HG03280 (cell line): Measurements from ENCODE around the gene SH2D2A.

ENCODE experiments used
- ATAC-seq: cut with Tn5 transposase; IDR thresholded peaks from one replicate; pipeline ENCODE4 v1.9.1; 2021; ENCODE audit warnings: mild to moderate bottlenecking, moderate library complexity; ENCODE audit not compliant: unreplicated experiment

SH2D2A gene

DNA sequence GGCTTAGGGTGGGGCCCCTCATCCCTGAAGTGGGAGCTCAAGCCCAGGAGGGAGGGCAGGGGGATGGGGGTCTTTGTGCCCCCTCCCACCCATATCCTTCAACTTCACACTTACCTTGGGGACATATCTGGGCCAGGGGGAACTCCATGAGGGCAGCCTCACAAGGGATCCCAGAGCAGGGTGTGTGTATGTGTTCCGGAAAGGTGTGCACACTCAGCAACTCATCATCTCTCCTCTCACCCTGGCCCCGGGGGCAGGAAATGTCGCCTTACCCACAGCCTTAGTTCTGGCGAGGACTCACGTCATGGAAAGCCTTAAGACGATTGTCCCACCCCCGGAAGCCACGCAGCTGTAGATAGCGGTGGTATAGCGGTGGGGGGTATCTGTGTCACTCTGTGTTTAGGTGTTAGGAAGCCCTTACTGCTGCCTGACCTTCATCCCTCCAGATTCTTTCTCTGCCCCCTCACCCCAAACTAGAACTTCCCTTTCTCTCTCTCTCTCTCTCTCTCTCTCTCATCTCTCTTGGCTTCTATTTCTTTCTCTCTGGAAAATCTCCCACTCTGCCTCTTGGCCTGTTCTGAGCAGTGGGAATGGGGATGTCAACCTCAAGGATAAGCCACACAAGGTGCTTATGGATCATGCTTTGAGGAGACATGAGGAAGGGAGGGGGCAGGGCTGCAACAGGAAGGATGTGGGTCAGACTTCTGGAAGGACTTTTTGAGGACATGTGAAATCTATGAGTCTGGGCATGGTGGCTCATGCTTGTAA is at the start of gene SH2D2A:
TSS of gene SH2D2A (minus strand) at position 288 of the 768 bp plus-strand sequence. CDS start at position 148, 140 bp downstream.
- ATAC-seq = peak; percentile 76

DNA sequence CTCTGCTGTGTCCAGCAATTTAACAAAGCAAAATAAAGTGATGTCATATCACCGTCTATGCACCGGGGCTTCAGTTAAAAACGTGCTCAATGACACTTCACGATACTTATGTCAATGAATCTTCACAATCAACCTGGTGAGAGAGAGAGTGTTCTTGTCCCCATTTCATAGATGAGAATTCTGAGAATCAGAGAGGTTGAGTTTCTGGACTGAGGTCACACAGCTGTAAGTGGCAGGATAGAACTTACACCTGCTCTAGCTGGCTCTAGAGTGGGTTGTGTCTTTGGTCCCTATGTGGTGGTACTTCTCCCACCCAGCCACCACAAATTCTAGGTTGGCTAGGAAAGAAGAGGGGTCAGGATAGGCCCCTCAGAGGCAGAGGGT is 49.2 kb upstream of the SH2D2A start:
- ATAC-seq = no peak

DNA sequence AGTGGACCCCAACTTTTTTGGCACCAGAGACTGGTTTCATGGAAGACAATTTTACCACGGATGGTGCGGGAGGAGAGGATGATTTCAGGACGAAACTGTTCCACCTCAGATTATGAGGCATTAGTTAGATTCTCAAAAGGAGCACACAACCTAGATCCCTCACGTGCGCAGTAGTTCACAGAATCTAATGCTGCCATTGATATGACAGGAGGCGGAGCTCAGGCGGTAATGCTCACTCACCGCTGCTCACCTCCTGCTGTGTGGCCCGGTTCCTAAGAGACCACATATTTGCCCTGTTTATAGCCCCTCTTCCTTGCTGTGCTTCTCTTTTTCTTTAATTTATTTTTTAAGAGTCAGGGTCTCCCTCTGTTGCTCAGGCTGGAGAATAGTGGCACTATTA is 48.6 kb upstream of the SH2D2A start:
- ATAC-seq = no peak

DNA sequence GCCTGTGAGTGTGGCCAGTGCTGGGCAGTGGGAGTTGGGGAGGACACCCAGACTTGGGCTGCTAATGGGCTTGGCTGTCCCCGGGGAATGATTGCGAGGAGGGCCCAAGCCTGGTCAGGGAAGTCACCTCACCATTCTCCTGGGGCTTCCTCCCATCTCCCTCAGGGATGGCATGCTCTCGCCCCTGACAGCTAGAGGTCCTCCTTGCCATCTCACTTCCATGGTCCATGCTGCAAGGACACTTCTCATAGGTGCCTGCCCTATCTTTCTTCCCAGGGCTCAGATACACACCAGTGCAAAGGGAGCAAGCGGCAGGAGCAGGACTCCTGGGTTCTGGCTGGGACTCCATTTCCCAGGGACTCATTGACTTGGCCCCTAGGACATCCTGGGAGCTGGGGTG is 48.1 kb upstream of the SH2D2A start:
- no peak for ATAC-seq

DNA sequence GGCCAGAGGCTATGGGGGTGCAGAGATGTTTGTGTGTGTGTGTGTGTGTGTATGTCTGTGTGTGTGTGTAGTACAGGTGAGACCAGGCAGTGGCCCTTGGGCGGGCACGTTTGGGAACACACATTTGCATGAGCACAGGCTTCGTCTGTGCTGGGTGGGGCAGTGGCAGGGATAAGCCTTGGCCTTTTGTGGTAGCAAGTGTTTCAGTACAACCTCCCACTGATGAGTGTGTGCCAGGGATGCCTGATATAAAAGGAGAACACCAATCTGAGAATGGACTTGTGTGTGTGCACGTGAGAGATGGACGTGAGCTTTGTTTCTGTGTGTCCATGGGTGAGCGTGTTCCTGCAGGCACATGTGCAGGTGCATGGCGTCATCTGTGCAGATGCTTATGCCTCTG is 47.0 kb upstream of the SH2D2A start:
- no peak for ATAC-seq

DNA sequence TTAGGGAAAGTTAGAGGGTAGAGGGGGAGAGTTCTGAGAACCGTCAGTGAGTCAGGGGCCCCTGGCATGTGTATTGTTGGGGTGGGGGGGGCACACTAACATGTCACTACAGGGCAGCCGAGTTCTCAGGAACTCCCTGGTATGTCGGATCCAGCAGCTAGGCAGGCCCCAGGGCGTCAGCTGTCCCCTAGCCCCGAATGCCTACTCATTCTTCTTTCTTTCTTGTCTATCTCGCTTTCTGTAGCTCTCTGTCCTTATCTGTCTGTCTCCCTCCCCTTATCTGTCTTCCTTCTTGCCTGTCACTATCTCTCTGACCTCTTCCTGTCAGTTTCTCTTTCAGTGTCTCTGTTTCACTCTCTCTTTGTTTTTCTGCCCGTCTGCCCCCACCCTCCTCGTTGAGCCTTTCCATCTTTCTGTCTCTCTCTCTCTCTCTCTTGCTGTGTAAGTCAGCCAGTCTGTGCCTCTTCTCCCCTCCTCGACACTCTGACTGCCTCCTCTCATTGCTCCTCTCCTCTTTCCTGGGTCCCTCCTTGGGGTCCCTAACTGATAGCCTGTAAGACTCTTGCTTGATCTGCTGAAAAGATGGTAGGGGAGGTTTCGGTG is 46.5 kb upstream of the SH2D2A start:
- no peak for ATAC-seq

DNA sequence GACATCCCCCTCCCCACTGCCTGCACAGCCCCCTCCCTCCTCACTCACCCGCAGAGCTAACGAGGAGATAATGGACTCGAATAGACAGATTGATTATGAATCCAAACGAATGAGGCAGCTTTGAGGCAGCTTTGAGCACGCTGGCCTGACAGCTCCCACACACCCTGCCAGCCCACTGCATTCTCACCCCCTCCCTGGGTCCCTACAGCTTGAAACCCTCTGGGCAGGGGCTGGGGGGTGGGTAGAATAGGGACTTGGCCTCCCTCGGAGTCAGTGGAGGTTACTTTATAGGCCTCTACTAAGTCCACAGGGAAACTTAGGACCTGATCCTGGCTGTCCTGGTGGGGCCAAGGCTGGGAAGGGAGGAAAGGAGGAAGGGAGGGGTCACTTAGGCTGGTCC is 45.9 kb upstream of the SH2D2A start:
- no peak for ATAC-seq

DNA sequence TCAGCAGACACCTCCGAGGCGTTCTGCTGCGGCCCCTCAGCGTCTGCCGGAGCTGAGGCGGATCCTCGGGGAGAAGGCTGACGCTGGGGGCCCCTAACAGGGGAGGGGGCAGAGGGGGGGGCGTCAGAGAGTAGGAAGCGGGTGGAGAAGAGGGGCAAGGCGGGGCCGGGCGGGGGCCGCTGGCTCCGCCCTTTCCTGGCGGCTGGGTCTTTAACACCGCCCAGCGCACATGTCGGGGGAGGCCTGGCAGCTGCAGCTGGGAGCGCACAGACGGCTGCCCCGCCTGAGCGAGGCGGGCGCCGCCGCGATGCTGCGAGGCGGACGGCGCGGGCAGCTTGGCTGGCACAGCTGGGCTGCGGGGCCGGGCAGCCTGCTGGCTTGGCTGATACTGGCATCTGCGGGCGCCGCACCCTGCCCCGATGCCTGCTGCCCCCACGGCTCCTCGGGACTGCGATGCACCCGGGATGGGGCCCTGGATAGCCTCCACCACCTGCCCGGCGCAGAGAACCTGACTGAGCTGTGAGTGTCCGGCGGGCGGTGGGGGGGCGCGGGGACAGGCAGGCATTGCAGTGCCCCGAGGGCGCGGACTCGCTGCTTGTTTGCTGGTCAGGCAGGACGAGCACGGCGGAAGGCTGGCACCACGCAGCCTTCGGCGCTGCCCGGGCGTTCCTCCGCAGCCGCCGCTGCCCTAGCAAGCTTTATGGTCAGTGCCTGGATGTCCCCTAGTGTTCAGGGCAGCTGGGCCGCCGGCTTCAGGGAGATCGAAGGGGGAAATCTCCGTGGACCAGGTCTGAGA is 44.2 kb upstream of the SH2D2A start, which contains the start of gene NTRK1:
TSS of gene NTRK1 (plus strand) at position 238 of the 796 bp plus-strand sequence. CDS start at position 308, 70 bp downstream.
- no peak for ATAC-seq

DNA sequence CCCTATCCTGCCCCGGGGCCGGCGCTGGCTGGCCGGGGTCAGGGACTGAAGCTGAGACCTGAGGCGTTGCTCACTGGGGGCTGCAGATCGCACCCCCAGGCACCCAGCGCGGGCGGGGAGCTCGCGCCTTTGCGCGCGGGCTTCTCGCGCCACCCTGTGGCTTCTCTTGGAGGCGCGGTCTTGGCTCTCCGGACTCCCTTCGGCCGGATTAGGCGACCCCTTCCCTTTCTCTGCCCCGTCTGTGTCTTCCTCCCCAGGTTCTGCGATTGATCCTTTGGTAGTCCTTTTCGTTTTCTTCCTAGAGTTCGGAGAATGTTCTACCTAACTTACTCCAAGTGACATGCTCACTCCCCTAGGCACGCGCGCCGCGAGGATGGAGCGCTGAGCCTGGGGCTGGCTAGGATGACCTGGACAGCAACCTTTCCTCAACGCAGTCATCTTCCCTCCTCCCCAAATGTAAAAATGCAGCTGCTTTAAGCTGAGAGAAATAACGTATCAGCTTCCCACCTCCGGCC is 43.5 kb upstream of the SH2D2A start:
- no peak for ATAC-seq

DNA sequence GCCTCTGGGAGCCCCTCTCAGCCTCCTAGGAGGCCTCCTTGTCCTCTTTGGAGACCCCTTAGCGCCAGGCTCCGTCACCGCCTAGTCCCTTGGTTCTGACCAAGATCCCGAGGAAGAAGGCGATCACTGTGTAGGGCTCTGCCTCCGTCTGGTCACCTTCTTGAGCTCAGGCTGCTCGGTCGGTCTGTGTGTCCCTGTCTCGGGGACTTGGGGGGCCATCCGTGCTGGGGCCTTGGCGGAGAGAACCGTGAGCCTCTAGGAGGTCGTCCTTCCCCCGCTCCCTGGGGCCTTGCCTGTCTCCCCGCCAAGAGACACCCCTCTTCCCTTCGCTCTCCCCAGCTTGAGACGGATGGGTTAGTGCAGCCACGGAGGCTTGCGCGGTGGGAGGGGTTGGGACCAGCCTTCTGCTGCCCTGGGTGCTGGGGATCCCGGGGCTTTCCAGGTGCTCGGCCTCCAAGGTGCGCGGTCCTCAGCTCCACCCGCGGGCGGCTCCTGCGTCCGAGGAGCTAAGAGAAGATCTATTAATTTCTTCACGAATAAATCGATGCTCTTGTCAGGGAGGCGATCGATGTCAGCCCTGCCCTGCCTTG is 43.0 kb upstream of the SH2D2A start:
- no peak for ATAC-seq

DNA sequence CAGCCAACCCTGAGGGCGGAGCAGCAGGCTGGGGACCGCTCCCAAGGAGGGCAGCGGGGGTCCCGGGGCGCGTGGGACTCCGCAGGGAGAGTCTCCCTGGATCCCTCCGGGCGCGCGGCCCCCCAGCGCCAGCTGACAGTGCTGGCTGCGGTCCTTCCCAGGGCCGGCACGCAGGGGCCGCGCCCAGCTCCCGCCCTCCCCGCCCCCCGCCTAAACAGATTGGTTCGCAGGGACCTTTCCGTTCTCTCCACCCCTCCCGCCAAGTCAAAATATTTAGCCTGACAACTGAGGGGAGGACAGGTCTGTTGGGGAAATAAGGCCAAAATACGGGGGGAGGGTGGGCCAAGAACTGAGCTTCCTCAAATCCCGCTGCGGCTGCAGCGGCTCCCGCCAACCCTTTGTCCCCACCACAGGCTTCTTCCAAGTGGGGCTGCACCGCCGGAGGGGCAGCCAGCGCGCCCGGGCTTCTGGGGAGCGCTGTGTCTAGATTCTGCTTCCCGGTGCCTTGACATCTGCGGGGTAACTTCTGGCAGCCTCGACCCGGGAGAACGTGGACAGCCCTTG is 42.4 kb upstream of the SH2D2A start, which contains the start of gene INSRR:
TSS of gene INSRR (minus strand) at position 159 of the 564 bp plus-strand sequence. CDS start 496 bp downstream, outside the sequence.
- ATAC-seq = no peak

DNA sequence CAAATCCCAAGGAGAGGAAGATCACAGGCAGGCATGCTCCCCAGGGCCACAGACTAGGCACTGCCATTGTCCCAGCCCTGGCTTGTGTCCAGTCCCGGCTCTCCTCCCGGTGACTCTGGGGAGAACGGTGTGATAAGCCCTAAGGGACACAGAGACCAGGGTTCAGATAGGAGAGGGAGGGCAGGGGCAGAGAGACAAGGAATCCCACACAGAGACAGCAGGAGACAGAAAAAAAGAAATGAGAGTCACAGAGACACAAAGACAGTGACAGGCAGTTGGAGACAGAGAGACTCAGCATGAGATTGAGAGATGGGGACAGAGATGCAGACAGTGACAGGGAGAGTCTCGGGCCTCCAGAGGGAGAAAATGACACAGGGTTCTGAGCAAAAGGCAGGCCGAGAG is 41.9 kb upstream of the SH2D2A start:
- no peak for ATAC-seq

DNA sequence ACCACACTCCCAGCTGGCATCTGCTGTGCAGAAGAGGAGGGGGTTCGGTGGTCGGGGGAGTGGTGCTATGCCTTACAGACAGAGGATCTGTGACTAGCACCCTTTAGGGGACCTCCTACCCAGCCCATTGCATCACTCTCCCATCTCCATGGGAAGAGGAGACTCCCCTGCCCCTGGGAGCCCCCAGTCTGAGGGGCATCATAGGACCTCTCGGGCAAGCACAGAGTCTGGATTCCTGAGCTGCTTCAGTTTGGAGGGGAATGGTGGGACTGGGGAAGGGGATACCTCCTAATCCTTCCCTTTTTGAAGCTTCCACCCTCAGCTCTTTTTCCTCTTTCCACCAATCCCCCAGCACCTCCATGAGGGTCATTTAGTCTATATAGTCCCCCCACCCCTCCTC is 40.9 kb upstream of the SH2D2A start:
- no peak for ATAC-seq

DNA sequence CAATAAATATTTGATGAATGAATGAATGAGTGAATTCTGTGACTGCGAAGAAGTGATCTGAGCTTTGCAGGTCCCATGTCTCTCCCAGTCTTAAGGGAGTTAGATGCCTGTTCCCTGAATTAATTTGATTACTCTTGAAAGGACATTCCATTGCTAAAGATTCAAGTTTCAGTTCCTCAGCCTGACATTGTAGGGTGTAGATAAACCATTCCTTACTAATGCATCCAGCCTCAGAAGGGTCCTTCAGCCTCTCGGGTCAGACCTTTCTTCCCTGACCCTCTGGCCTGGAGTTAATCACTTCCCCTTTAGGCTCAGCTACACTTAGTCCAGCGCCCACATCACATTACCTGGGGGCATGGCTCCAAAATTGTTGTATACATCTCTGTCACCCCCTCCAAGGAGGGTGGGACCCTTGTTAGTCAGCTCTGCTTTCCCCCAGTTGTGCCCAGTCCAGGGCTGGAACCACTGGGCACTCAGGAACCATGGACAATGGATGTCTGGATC is 39.7 kb upstream of the SH2D2A start:
- no peak for ATAC-seq

DNA sequence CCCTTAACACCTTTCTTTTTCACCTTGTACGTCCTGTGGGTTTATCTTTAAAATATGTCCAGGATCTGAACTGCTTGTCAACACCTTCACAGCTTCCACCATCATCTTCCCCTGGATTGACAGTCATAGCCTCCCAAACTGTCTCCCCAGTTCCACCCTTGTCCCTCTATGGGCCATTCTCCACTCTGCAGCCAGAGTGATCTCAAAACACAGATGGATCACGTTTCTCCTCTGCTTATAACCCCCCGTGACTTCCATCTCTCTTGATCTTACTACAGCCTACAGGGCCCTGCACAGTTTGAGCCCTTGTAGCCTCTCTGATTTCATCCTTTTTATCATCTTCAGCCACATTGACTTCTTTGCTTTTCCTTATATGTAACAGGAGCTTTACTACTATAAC is 38.0 kb upstream of the SH2D2A start:
- no peak for ATAC-seq

DNA sequence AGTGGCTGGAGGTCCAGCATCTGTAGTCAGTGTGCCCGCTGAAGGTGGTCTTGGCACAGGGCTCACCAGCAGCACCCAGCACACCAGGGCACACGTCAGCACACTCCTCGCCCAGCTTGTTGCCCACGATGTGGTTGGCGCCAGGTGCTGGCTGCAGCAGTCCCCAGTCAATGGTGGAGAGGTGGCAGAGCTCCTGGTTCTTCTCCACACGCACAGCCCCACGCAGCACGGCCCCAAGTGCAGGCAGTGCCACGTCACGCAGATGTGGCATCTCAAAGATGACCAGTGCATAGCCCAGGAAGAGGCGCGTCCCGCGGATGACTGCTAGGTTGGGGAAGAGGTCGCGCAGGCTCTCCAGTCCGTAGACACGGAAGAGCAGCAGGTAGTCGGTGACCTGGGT is 37.1 kb upstream of the SH2D2A start:
- ATAC-seq = no peak

DNA sequence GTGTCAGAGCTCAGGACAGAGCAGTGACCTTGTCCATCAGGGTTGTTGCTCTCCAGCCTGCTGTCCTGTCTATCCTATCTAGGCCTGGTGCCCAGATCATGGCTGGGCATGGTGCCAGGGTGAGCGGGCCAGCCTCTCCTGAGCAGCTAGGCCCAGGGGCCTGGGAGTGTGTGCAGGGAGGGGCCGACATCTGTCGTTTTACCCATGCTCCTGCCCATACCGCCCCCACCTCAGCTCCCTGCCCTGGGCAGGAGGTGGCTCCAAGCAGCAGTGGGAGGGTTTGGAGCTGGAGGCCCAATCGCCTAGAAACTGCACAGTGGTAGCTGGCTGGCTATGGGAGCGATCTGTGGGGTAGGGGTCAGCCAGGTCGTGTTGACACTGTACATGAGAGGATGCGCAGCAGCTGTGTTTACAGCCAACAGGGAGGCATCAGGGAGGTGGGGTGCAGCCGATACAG is 35.8 kb upstream of the SH2D2A start:
- no peak for ATAC-seq

DNA sequence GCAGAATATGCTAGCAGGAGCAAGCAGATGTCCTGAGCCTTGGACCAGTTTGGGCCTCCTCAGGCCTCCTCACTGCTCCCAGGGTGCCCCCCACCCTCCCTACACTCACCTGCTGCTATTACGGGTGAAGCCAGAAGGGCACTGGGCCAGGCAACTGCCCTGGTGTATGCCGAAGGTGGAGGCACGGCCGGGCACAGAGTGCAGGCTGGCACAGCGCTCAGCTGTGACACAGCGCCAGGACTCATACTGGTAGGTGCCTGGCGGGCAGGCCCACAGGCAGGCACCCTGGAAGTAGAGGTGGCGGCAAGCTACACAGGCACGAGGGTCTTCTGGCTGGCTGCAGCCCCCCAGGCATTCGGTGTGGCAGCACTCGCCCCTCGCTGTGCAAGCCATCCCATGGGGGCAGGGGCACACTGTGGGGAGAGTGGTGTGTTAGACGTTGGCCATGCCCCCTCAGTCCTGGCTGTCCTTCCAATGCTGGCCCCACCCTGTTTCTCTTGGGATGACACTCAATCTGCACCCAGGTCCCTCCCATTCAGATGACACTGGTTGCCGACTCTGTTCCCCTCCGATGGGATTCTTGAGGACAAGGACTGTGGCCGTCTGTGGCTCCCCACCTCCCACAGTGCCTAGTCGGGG is 35.2 kb upstream of the SH2D2A start:
- no peak for ATAC-seq

DNA sequence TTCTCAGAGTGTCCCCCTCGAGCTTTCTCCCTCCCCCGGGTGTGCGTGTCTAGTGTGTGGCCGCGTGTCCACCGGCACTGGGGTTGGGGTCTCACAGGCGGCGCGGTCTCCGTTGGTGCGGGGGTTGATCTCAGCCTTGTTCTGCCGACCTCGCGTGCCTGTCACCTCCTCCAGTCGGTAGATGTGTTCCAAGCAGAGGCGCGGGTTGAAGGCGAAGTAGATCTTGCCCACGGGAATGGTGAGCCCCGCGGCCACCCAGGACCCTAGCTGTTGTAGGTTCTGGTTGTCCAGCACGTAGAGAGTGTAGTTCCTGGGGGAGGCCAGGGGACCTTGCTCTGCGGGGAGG is 32.5 kb upstream of the SH2D2A start:
- no peak for ATAC-seq
